Measurements from ENCODE around the gene C3. TPM values are rescaled to one million over a fixed set of nuclear protein-coding genes. Genes with fewer than 3 reads are reported as not detected.
"Not testable (repeated sequence)": the region's sequence is repeated elsewhere in the genome, so short reads cannot be mapped to it uniquely, and the experiment has no call there.

The C3 gene
- total RNA-seq, 1 experiment from 2014 or later = 872 TPM

DNA sequence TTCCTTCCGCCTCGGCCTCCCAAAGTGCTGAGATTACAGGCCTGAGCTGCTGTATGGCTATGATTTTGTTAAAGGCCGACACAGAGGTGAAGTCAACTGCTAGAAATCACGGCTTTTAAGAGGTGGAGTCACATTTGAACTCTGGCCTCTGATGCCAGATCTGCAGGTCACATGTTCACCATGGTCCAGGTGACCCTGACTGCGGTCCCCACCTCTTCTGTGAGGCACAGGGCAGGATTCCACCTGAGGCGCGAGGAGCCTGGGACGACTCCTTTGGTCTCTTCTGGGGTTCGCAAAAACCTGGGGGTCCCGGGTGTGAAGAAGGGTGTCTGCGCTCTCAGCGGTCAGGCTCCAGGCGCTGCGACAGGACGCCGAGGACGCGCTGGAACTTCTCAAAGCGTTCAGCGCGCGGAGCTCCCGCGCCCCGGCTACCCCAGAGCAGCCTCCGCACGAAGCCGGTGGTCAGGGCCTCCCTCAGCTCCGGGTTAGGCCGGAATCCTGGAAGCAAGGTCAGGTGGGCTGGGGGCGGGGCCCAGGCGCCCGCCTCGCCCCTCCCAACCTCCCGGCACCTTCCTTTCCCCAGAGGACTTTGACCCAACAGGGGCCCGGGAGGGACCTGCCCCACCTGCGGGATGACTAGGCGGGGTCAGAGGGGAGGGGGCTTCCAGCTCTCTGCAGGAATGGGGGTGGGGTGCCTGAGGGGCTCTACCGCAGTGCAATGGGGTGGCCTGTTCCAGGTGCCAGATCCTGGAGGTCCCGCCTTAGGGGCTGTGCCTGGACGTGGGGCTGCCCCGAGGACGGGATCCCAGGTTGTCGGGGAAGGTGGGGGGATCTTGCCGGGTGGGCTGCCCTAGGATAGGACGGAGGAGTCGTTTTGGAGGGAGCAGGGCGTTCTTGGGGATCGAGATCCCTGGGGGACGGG is 32.1 kb upstream of the C3 start:
- POLR2A ChIA-PET = interaction anchor here (0.8 kb wide), 1 partner anchor 107 kb away, joined by 3 read pairs; no protein-coding TSS in a partner anchor
- no peak overlapping the region for H3K4me3 Mint-ChIP-seq (ENCODE audit: unreplicated experiment)
- TF ChIP-seq, protein P1, sequence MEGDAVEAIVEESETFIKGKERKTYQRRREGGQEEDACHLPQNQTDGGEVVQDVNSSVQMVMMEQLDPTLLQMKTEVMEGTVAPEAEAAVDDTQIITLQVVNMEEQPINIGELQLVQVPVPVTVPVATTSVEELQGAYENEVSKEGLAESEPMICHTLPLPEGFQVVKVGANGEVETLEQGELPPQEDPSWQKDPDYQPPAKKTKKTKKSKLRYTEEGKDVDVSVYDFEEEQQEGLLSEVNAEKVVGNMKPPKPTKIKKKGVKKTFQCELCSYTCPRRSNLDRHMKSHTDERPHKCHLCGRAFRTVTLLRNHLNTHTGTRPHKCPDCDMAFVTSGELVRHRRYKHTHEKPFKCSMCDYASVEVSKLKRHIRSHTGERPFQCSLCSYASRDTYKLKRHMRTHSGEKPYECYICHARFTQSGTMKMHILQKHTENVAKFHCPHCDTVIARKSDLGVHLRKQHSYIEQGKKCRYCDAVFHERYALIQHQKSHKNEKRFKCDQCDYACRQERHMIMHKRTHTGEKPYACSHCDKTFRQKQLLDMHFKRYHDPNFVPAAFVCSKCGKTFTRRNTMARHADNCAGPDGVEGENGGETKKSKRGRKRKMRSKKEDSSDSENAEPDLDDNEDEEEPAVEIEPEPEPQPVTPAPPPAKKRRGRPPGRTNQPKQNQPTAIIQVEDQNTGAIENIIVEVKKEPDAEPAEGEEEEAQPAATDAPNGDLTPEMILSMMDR (IDR thresholded peaks at IDR 0.05; ENCODE audit: unreplicated experiment) = no peak
- H3K27ac Mint-ChIP-seq (ENCODE audit: low read depth, unreplicated experiment) = no peak overlapping the region
- DNase-seq (ENCODE audit: unreplicated experiment) = no peak
- no peaks in the 10 kb centered on the region for H3K9me3 Mint-ChIP-seq (ENCODE audit: unreplicated experiment)
- intact Hi-C loops (cut with micrococcal nuclease) = no loop called here
- BruUV-seq (replicated peaks) = no TSS peak
- peaks cover 79% of the 10 kb centered on the region for H3K36me3 Mint-ChIP-seq (ENCODE audit: insufficient read depth, unreplicated experiment)
- no peaks in the 10 kb centered on the region for H3K4me1 Mint-ChIP-seq (ENCODE audit: insufficient read depth, unreplicated experiment)
- no peaks in the 10 kb centered on the region for H3K27me3 Mint-ChIP-seq (ENCODE audit: insufficient read depth, unreplicated experiment)
- CTCF ChIA-PET = no interaction called here

DNA sequence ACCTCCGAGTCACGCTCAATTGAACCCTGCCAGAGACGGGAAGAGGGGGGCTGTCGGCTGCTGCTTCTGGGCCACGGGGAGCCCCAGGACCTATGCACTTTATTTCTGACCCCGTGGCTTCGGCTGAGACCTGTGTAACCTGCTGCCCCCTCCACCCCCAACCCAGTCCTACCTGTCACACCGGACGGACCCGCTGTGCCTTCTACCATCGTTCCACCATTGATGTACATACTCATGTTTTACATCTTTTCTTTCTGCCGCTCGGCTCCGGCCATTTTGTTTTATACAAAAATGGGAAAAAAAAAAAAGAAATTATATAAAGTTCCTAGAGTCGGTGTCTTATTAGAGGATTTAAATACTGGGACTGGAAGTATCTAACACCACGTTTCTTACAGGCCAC is 30.7 kb upstream of the C3 start:
- no peak for DNase-seq (ENCODE audit: unreplicated experiment)
- H3K4me1 Mint-ChIP-seq (ENCODE audit: insufficient read depth, unreplicated experiment) = no peaks in the 10 kb centered on the region
- H3K27ac Mint-ChIP-seq (ENCODE audit: low read depth, unreplicated experiment) = no peak overlapping the region
- H3K36me3 Mint-ChIP-seq (ENCODE audit: insufficient read depth, unreplicated experiment) = peaks cover 92% of the 10 kb centered on the region
- no peak overlapping the region for H3K4me3 Mint-ChIP-seq (ENCODE audit: unreplicated experiment)
- POLR2A ChIA-PET = no interaction called here
- H3K27me3 Mint-ChIP-seq (ENCODE audit: insufficient read depth, unreplicated experiment) = no peaks in the 10 kb centered on the region
- TF ChIP-seq, protein P1 (IDR thresholded peaks at IDR 0.05; ENCODE audit: unreplicated experiment) = no peak
- intact Hi-C loops (cut with micrococcal nuclease) = no loop called here
- TSS peak; percentile 76 for BruUV-seq (replicated peaks)
- CTCF ChIA-PET = no interaction called here
- no peaks in the 10 kb centered on the region for H3K9me3 Mint-ChIP-seq (ENCODE audit: unreplicated experiment)

DNA sequence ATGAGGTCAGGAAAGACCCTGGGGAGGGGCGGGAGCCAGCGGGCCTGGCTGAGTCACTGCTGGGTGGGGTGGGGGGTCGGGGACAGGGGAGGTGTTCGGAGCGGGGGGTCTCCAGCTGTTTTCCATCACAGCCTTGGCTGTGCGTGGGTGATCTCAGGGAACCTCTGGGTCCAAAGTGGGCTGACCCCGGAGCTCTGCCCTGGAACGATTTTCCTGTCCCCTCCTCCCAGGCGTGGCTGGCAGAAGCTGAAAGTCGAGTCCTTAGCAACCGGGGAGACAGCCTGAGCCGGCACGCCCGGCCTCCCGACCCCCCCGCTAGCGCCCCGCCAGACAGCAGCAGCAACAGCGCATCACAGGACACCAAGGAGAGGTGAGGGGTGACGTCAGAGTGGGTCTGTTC is 29.6 kb upstream of the C3 start:
- Mint-ChIP-seq H3K27me3 (ENCODE audit: insufficient read depth, unreplicated experiment) (no peaks in the 10 kb centered on the region), H3K27ac (ENCODE audit: low read depth, unreplicated experiment) (peak overlapping the region; percentile 71), H3K4me3 (ENCODE audit: unreplicated experiment) (no peak overlapping the region), H3K9me3 (ENCODE audit: unreplicated experiment) (no peaks in the 10 kb centered on the region), H3K36me3 (ENCODE audit: insufficient read depth, unreplicated experiment) (peaks cover 98% of the 10 kb centered on the region), H3K4me1 (ENCODE audit: insufficient read depth, unreplicated experiment) (peaks cover 7% of the 10 kb centered on the region)
- POLR2A ChIA-PET = interaction anchor here (1.4 kb wide), 1 partner anchor 16 kb away, joined by 3 read pairs; no protein-coding TSS in a partner anchor
- no peak for DNase-seq (ENCODE audit: unreplicated experiment)
- intact Hi-C loops (cut with micrococcal nuclease) = no loop called here
- TF ChIP-seq, protein P1 (IDR thresholded peaks at IDR 0.05; ENCODE audit: unreplicated experiment) = no peak
- CTCF ChIA-PET = no interaction called here
- no TSS peak for BruUV-seq (replicated peaks)

DNA sequence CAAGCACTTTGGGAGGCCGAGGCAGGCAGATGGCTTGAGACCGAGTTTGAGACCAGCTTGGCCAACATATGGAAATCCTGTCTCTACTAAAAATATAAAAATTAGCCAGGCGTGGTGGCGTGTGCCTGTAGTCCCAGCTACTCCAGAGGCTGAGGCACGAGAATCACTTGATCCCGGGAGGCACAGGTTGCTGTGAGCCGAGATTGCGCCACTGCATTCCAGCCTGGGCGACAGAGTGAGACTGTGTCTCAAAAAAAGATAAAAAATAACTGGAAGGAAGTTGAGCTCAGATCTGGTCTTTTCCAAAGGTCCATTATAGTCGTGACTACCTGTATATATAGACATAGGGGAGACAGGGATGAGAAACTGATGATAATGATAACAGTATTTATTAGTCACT is 28.1 kb upstream of the C3 start:
- ChIA-PET POLR2A (interaction anchor here (0.8 to 0.9 kb wide), 4 partner anchors 8 to 115 kb away, joined by 3 to 7 read pairs (median 6); partner anchors contain the start of gene TRIP10), CTCF (interaction anchor here (0.6 to 0.9 kb wide), 2 partner anchors 115 to 932 kb away, joined by 3 read pairs; partner anchors contain the start of gene TRAPPC5)
- peaks cover 98% of the 10 kb centered on the region for H3K36me3 Mint-ChIP-seq (ENCODE audit: insufficient read depth, unreplicated experiment)
- intact Hi-C loops (cut with micrococcal nuclease); DNase-seq (ENCODE audit: unreplicated experiment); H3K27me3 Mint-ChIP-seq (ENCODE audit: insufficient read depth, unreplicated experiment); BruUV-seq (replicated peaks); H3K27ac Mint-ChIP-seq (ENCODE audit: low read depth, unreplicated experiment); H3K4me3 Mint-ChIP-seq (ENCODE audit: unreplicated experiment); H3K9me3 Mint-ChIP-seq (ENCODE audit: unreplicated experiment): not testable (repeated sequence)
- H3K4me1 Mint-ChIP-seq (ENCODE audit: insufficient read depth, unreplicated experiment) = peaks cover 19% of the 10 kb centered on the region
